Panc1 (cell line): Measurements from ENCODE around the gene LRRC4B. TPM values are rescaled to one million over a fixed set of nuclear protein-coding genes. Genes with fewer than 3 reads are reported as not detected.

ENCODE experiments used
- ATAC-seq: fragments of 200-7000 bp; cut with Tn5 transposase; 2 replicates; pipeline ENCODE4 v1.9.1; 2020; ENCODE audit warnings: mild to moderate bottlenecking, moderate library complexity
- BruUV-seq: library from RNA; stranded (reverse); fragments of 400-500 nt; replicated peaks from 2 replicates; lab custom pipeline; 2021; lab: Mats Ljungman, UMichigan
- CTCF ChIA-PET: fragments of 300-600 bp; sonication (Branson Sonifier 250); formaldehyde crosslinking; loops from one replicate; lab custom pipeline; 2022; ENCODE audit warnings: antibody characterized with exemption; lab: Charles Lee
- POLR2A ChIA-PET: fragments of 300-600 bp; sonication (Branson Sonifier 250); formaldehyde crosslinking; loops from one replicate; lab custom pipeline; 2022; ENCODE audit warnings: antibody characterized with exemption; lab: Charles Lee
- DNase-seq: peaks from one replicate; pipeline ENCODE4 v3.0.0-alpha.2; 2010; ENCODE audit warnings: low read depth, low spot score
- H3K27ac ChIP-seq: 2 replicates; pipeline ENCODE4 v1.5.1; 2011; ENCODE audit warnings: mild to moderate bottlenecking, low read length, inconsistent platforms
- H3K27me3 ChIP-seq: fragments of 200-500 bp; sonication (Bioruptor generic); 2 replicates; pipeline ENCODE4 v1.6.0; 2014; ENCODE audit warnings: low read length, inconsistent platforms; ENCODE audit not compliant: control insufficient read depth, insufficient read depth
- H3K36me3 ChIP-seq: fragments of 200-500 bp; sonication (Bioruptor generic); 2 replicates; pipeline ENCODE4 v1.5.1; 2014; ENCODE audit warnings: inconsistent platforms, mild to moderate bottlenecking, low read length, moderate library complexity; ENCODE audit not compliant: control insufficient read depth, insufficient read depth
- H3K4me1 ChIP-seq: 2 replicates; pipeline ENCODE4 v1.5.1; 2011; ENCODE audit warnings: inconsistent platforms, mild to moderate bottlenecking, low read length, moderate library complexity; ENCODE audit not compliant: control insufficient read depth, insufficient read depth
- H3K4me3 ChIP-seq, 2 experiments: 2 replicates each; pipeline ENCODE4 v1.5.1; 2011 to 2012; ENCODE audit warnings: low read depth in 2 of 2, low read length in 2 of 2, mild to moderate bottlenecking in 2 of 2, inconsistent platforms in 1 of 2, moderate library complexity in 1 of 2
- H3K9me3 ChIP-seq: fragments of 200-500 bp; sonication (Bioruptor generic); 2 replicates; pipeline ENCODE4 v1.5.1; 2014; ENCODE audit warnings: low read depth, mild to moderate bottlenecking, inconsistent platforms, low read length, moderate library complexity; ENCODE audit not compliant: control insufficient read depth, insufficient read depth
- POLR2AphosphoS5 ChIP-seq: IDR thresholded peaks from 2 replicates; pipeline ENCODE4 v1.6.1; 2012; ENCODE audit warnings: mild to moderate bottlenecking, low read depth, low read length, moderate library complexity
- SIN3A ChIP-seq: IDR thresholded peaks from 2 replicates; pipeline ENCODE4 v1.6.1; 2012; ENCODE audit warnings: low read depth, mild to moderate bottlenecking, low read length, moderate library complexity, borderline replicate concordance; ENCODE audit not compliant: insufficient read depth
- TCF7L2 ChIP-seq: IDR thresholded peaks from 2 replicates; pipeline ENCODE4 v1.6.1; 2011; ENCODE audit warnings: mild to moderate bottlenecking, low read depth, low read length, inconsistent platforms
- in situ Hi-C: cut with HindIII; loops from 2 replicates; pipeline ENCODE4 v1.10.0; 2016; ENCODE audit warnings: low sequenced_read_pairs, low pct_unique_long_range_greater_than_20kb
- intact Hi-C: fragments of 100-400 bp; cut with micrococcal nuclease; formaldehyde crosslinking; loops from one replicate; pipeline ENCODE4 v1.10.0; 2022; ENCODE audit not compliant: unreplicated experiment
- total RNA-seq: library from RNA; stranded (reverse); gene quantifications from one replicate; pipeline ENCODE4 v1.2.1, GENCODE V29; 2021; ENCODE audit not compliant: unreplicated experiment
- TF ChIP-seq, protein P1 (sequence below), 2 experiments: IDR thresholded peaks; 2 replicates each; pipeline ENCODE4 v1.6.1; 2011 to 2012; ENCODE audit warnings: low read depth in 2 of 2, control low read depth in 1 of 2, low read length in 1 of 2, mild to moderate bottlenecking in 1 of 2, moderate library complexity in 1 of 2; ENCODE audit not compliant: insufficient read depth in 1 of 2
- TF ChIP-seq, protein P2 (sequence below): fragments of 450-650 bp; IDR thresholded peaks from 2 replicates; pipeline ENCODE4 v1.5.1; 2017; ENCODE audit warnings: mild to moderate bottlenecking

Gene LRRC4B
- total RNA-seq, 1 experiment from 2014 or later = 0.57 TPM

DNA sequence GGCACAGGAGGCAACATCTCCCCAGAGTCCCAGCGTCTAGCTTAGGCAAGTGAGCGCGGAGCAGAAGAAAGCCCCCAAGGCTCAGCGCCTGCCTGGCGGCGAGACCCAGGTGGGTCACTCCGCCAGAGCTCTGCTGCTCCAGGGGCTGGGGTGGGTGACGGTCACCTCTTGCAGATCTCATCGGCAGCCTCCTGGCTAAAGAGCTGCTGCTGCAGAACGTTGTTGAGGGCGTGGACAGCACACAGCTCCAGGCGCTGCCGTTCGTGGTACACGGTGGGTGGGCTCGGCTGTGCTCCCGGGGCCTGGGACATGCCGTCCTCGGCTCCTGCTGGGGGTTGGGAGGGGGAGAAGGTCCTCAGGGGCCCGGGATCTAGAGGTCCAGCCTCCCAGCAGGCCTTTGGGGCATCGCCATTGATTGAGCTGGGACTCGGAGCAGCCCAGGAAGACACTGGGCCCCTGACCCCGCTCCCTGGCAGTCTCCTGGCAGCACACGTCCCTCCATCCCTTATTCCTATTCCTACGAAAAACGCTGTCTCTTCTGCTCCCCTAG is 58.0 kb downstream of the LRRC4B start:
- no peak for ATAC-seq
- ChIA-PET CTCF (interaction anchor here (0.7 kb wide), 1 partner anchor 280 kb away, joined by 3 read pairs; no protein-coding TSS in a partner anchor), POLR2A (interaction anchor here (0.6 to 0.7 kb wide), 3 partner anchors 50 to 1081 kb away, joined by 3 to 12 read pairs (median 10); no protein-coding TSS in a partner anchor)
- Histone ChIP-seq H3K9me3 (no peaks in the 10 kb centered on the region), H3K27me3 (no peaks in the 10 kb centered on the region), H3K27ac (peak overlapping the region; percentile 92), H3K4me1 (no peaks in the 10 kb centered on the region), H3K4me3 (peak overlapping the region; percentile 77 to 79), H3K36me3 (no peaks in the 10 kb centered on the region; the same call in 1 of the 2 replicates)
- BruUV-seq = no TSS peak
- intact Hi-C loops (no loop called here), in situ Hi-C loops (no loop called here)
- DNase-seq = no peak
- TF ChIP-seq TCF7L2 (no peak), POLR2AphosphoS5 (no peak)
- TF ChIP-seq, protein P1, sequence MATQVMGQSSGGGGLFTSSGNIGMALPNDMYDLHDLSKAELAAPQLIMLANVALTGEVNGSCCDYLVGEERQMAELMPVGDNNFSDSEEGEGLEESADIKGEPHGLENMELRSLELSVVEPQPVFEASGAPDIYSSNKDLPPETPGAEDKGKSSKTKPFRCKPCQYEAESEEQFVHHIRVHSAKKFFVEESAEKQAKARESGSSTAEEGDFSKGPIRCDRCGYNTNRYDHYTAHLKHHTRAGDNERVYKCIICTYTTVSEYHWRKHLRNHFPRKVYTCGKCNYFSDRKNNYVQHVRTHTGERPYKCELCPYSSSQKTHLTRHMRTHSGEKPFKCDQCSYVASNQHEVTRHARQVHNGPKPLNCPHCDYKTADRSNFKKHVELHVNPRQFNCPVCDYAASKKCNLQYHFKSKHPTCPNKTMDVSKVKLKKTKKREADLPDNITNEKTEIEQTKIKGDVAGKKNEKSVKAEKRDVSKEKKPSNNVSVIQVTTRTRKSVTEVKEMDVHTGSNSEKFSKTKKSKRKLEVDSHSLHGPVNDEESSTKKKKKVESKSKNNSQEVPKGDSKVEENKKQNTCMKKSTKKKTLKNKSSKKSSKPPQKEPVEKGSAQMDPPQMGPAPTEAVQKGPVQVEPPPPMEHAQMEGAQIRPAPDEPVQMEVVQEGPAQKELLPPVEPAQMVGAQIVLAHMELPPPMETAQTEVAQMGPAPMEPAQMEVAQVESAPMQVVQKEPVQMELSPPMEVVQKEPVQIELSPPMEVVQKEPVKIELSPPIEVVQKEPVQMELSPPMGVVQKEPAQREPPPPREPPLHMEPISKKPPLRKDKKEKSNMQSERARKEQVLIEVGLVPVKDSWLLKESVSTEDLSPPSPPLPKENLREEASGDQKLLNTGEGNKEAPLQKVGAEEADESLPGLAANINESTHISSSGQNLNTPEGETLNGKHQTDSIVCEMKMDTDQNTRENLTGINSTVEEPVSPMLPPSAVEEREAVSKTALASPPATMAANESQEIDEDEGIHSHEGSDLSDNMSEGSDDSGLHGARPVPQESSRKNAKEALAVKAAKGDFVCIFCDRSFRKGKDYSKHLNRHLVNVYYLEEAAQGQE (IDR thresholded peaks at IDR 0.05; ENCODE audit: insufficient read depth in 1 of 2, low read depth in 2 of 2, low read length in 1 of 2) = no peak
- TF ChIP-seq, protein P2, sequence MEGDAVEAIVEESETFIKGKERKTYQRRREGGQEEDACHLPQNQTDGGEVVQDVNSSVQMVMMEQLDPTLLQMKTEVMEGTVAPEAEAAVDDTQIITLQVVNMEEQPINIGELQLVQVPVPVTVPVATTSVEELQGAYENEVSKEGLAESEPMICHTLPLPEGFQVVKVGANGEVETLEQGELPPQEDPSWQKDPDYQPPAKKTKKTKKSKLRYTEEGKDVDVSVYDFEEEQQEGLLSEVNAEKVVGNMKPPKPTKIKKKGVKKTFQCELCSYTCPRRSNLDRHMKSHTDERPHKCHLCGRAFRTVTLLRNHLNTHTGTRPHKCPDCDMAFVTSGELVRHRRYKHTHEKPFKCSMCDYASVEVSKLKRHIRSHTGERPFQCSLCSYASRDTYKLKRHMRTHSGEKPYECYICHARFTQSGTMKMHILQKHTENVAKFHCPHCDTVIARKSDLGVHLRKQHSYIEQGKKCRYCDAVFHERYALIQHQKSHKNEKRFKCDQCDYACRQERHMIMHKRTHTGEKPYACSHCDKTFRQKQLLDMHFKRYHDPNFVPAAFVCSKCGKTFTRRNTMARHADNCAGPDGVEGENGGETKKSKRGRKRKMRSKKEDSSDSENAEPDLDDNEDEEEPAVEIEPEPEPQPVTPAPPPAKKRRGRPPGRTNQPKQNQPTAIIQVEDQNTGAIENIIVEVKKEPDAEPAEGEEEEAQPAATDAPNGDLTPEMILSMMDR = no peak

DNA sequence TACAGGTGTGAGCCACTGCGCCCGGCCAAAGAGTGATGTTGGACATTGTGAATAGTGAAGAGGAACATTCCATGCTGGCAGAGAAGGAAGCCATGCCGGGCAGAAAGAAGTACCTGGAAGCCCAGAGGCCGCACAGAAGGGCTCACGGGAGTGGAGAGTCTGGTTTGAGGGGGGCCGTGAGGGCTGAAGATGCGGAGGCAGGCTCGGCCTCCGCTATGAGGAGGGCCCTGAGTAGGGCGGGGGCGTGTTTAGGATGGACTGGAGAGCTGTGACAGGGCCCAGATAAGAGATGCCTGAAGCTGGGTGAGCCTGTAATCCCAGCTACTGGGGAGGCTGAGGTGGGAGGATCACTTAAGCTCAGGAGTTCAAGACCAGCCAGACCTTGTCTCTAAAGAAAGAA is 58.9 kb downstream of the LRRC4B start:
- no peak for ATAC-seq
- in situ Hi-C loops (no loop called here), intact Hi-C loops (no loop called here)
- no peaks in the 10 kb centered on the region; the same call in 1 of the 2 replicates for H3K36me3 ChIP-seq
- DNase-seq = no peak
- no peak overlapping the region for H3K4me3 ChIP-seq
- no peak overlapping the region for H3K27ac ChIP-seq
- no TSS peak for BruUV-seq
- TF ChIP-seq, protein P1 (IDR thresholded peaks at IDR 0.05; ENCODE audit: insufficient read depth in 1 of 2, low read depth in 2 of 2, low read length in 1 of 2) = no peak
- TF ChIP-seq, protein P2 = no peak
- no peak for TF ChIP-seq TCF7L2
- TF ChIP-seq POLR2AphosphoS5 = no peak
- no peak for TF ChIP-seq SIN3A
- no peaks in the 10 kb centered on the region for H3K27me3 ChIP-seq
- H3K9me3 ChIP-seq = no peaks in the 10 kb centered on the region
- POLR2A ChIA-PET = interaction anchor here (0.7 kb wide), 1 partner anchor 195 kb away, joined by 3 read pairs; no protein-coding TSS in a partner anchor
- CTCF ChIA-PET = interaction anchor here (0.6 to 0.7 kb wide), 2 partner anchors 28 to 279 kb away, joined by 3 to 4 read pairs; no protein-coding TSS in a partner anchor
- H3K4me1 ChIP-seq = no peaks in the 10 kb centered on the region
